Measurements from ENCODE around the gene MAP3K10.

GRCh38 chr19:40262422-40262821, 71.2 kb downstream of the MAP3K10 start:
- TF ChIP-seq CTCF (IDR thresholded peaks at IDR 0.05) (no peak), POLR2A (IDR thresholded peaks at IDR 0.05) (no peak)

Measured in body of pancreas (tissue), 4 donors.